H1 (cell line): ENCODE measurements around the gene STK32C.

Source experiments
- CTCF ChIP-seq, 3 experiments: IDR thresholded peaks; 1 replicate in 2 of 3; 2 replicates in 1 of 3; pipeline versions ENCODE4 v1.5.1 to v1.6.1; 2011; ENCODE audit warnings: low read length in 3 of 3, mild to moderate bottlenecking in 3 of 3, inconsistent platforms in 2 of 3, low read depth in 1 of 3, moderate library complexity in 1 of 3; ENCODE audit not compliant: insufficient read depth in 1 of 3; ENCODE audit errors: control extremely low read depth in 1 of 3
- POLR2AphosphoS5 ChIP-seq: IDR thresholded peaks from 2 replicates; pipeline ENCODE4 v1.6.1; 2011; ENCODE audit warnings: low read depth, low read length
- SP2 ChIP-seq: IDR thresholded peaks from 2 replicates; pipeline ENCODE4 v1.6.1; 2012; ENCODE audit warnings: mild to moderate bottlenecking, low read length, inconsistent platforms
- TEAD4 ChIP-seq: IDR thresholded peaks from 2 replicates; pipeline ENCODE4 v1.6.1; 2012; ENCODE audit warnings: low read depth, low read length, inconsistent platforms, mixed read lengths

- TF ChIP-seq CTCF (IDR thresholded peaks at IDR 0.05; ENCODE audit: control extremely low read depth in 1 of 3, insufficient read depth in 1 of 3, low read depth in 1 of 3, low read length in 3 of 3): no peak
- no peak for TF ChIP-seq SP2
- TF ChIP-seq POLR2AphosphoS5: no peak
- no peak for TF ChIP-seq TEAD4
These were observed 76.1 kb downstream of the STK32C start for GRCh38 chr10:132231656-132232022.
